AG09309 (cell line): Measurements from ENCODE around the gene IL10RB.
"Not testable (repeated sequence)": the region's sequence is repeated elsewhere in the genome, so short reads cannot be mapped to it uniquely, and the experiment has no call there.

ENCODE experiments used
- DNase-seq: peaks from one replicate; pipeline ENCODE4 v3.0.0-alpha.2; 2010; ENCODE audit warnings: low read depth
- H3K4me3 ChIP-seq: 2 replicates; pipeline ENCODE4 v1.5.1; 2011; ENCODE audit warnings: mild to moderate bottlenecking, low read depth, low read length, moderate library complexity; ENCODE audit not compliant: control insufficient read depth
- TF ChIP-seq, protein P1 (sequence below): IDR thresholded peaks from 2 replicates; pipeline ENCODE4 v1.5.1; 2011; ENCODE audit warnings: mild to moderate bottlenecking, low read depth, low read length, inconsistent platforms; ENCODE audit not compliant: insufficient read depth, control insufficient read depth; ENCODE audit errors: missing control alignments

Gene IL10RB

GRCh38 chr21:33236013-33236686, 30.0 kb upstream of the IL10RB start:
- DNase-seq, result no peak
- no peak overlapping the region for H3K4me3 ChIP-seq
- TF ChIP-seq, protein P1, sequence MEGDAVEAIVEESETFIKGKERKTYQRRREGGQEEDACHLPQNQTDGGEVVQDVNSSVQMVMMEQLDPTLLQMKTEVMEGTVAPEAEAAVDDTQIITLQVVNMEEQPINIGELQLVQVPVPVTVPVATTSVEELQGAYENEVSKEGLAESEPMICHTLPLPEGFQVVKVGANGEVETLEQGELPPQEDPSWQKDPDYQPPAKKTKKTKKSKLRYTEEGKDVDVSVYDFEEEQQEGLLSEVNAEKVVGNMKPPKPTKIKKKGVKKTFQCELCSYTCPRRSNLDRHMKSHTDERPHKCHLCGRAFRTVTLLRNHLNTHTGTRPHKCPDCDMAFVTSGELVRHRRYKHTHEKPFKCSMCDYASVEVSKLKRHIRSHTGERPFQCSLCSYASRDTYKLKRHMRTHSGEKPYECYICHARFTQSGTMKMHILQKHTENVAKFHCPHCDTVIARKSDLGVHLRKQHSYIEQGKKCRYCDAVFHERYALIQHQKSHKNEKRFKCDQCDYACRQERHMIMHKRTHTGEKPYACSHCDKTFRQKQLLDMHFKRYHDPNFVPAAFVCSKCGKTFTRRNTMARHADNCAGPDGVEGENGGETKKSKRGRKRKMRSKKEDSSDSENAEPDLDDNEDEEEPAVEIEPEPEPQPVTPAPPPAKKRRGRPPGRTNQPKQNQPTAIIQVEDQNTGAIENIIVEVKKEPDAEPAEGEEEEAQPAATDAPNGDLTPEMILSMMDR, result no peak

GRCh38 chr21:33236766-33237165, 29.4 kb upstream of the IL10RB start:
- DNase-seq, result no peak
- TF ChIP-seq, protein P1, result no peak

DNA sequence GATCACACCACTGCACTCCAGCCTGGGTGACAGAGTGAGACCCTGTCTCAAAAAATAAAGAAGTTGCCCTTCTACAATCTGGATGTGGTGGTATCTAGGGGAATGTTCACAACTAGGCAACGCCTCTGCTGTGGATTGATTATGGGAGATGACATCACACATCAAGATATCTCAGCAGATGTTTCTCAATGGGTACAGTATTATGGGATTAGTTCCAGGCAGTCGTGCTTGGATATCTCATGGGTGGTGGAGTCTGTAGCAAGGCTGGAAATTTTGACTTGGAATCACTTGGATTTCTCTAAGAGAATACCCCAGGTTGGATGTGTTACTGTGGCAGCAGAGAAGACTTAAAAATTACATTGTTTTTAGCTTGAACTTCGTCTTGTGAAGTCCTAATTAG, 28.7 kb upstream of the IL10RB start:
- TF ChIP-seq, protein P1, result no peak
- no peak for DNase-seq
- no peak overlapping the region for H3K4me3 ChIP-seq

More at GRCh38 chr21:33236766-33237165, 29.4 kb upstream of the IL10RB start:
- H3K4me3 ChIP-seq, result no peak overlapping the region

DNA sequence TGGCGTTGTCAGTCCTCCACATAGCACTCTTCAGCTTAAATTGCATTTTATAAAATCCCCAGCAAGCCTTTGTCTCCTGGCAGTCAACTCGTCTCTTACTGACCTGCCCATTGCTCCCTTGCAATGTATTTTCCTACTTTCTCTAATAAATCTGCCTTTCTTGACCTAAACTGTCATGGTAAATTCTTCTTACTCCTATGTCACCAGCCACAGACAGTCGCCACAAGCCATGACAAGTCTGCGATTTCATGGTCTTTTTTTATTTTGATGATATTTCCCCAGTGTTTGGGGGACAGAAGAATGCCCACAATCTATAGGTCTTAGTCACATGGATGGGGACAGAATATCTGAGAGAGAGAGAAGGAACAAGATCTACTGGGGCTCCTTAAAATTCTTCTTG, 28.0 kb upstream of the IL10RB start:
- DNase-seq, result no peak
- no peak overlapping the region for H3K4me3 ChIP-seq
- TF ChIP-seq, protein P1, result no peak

DNA sequence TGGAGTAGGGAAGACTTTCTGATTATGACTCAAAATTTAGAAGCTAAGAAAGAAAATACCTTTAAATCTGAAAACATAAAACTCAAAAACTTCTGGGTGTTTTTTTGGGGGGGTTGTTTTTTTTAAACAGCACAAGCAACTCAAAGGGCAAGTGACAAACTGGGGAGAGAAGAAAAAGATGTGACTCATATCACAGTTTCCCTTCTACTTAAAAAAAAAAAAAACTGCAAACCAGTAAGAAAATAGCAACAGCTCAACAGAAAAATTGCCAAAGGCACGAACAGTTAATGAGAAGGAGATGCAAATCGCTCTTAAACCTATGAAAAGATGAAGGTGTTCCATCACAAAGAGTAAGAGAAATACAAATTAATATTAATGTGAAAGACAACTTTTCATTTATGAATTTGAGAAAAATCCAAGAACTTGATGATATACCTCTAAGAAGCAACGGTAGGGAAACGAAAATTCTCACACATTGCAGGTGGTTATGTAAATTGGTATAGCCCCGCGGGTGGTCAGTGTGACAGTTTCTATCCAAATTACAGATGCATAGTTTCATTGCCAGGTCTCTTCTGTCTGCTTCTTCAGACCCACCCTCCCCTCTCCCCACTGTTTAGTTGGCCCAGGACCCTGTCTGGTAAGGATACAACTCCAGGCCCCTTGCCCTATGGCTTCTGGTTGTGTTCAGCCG, 27.5 kb upstream of the IL10RB start:
- no peak for DNase-seq
- no peak overlapping the region for H3K4me3 ChIP-seq
- TF ChIP-seq, protein P1, result no peak

DNA sequence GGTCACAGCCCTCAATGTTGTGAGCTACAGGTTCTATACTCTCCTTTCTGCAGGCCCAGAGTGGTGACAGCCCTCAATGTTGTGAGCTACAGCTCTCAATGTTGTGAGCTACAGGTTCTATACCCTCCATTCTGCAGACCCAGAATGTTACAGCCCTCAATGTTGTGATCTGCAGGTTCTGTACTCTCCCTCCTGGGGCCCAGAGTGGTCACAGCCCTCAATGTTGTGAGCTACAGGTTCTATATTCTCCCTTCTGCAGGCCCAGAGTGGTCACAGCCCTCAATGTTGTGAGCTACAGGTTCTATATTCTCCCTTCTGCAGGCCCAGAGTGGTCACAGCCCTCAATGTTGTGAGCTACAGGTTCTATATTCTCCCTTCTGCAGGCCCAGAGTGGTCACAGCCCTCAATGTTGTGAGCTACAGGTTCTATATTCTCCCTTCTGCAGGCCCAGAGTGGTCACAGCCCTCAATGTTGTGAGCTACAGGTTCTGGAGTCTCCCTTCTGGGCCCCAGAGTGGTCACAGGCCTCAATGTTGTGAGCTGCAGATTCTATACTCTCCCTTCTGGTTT, 26.5 kb upstream of the IL10RB start:
- not testable (repeated sequence) for DNase-seq, H3K4me3 ChIP-seq

DNA sequence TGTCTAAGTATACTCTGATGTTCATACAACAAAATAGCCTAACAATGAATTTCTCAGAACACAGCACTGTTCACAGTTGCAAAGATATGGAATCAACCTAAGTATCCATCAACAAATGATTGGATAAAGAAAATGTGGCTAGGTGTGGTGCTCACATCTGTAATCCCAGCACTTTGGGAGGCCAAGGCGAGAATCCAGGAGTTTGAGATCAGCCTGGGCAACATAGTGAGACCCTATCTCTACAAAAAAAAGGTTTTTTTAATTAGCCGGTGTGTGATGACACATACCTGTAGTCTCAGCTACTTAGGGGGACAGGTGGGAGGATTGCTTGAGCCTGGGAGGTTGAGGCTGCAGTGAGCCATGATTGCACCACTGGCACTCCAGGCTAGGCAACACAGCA, 25.8 kb upstream of the IL10RB start:
- no peak overlapping the region for H3K4me3 ChIP-seq
- TF ChIP-seq, protein P1, result no peak
- DNase-seq, result no peak
